Lower lobe of right lung (tissue), 2 donors: ENCODE results near the gene ATP10A. TPM values are rescaled to one million over a fixed set of nuclear protein-coding genes. Genes with fewer than 3 reads are reported as not detected.

ENCODE experiments used
- ATAC-seq, 2 donors: fragments of 200-7000 bp; cut with Tn5 transposase; one replicate each; pipeline ENCODE4 v1.9.1; 2020 to 2022; ENCODE audit warnings: mild to moderate bottlenecking in 2 of 2, moderate library complexity in 2 of 2
- DNase-seq: peaks from one replicate; pipeline ENCODE4 v3.0.0-alpha.2; 2020
- H3K27ac ChIP-seq: fragments of 200-600 bp; one replicate; pipeline ENCODE4 v1.8.0; 2022
- H3K27me3 ChIP-seq: fragments of 200-600 bp; one replicate; pipeline ENCODE4 v1.8.0; 2022; ENCODE audit warnings: low read depth
- H3K36me3 ChIP-seq: fragments of 200-600 bp; one replicate; pipeline ENCODE4 v1.8.0; 2022; ENCODE audit warnings: mild to moderate bottlenecking
- H3K4me1 ChIP-seq: fragments of 200-600 bp; one replicate; pipeline ENCODE4 v1.8.0; 2022
- H3K4me3 ChIP-seq: fragments of 200-600 bp; one replicate; pipeline ENCODE4 v1.8.0; 2022; ENCODE audit warnings: mild to moderate bottlenecking
- H3K9me3 ChIP-seq: fragments of 200-600 bp; one replicate; pipeline ENCODE4 v1.8.0; 2022
- CTCF ChIP-seq: fragments of 200-600 bp; IDR thresholded peaks from one replicate; pipeline ENCODE4 v1.8.0; 2022; ENCODE audit warnings: antibody characterized with exemption, mild to moderate bottlenecking
- intact Hi-C: fragments of 100-400 bp; cut with DNase I; formaldehyde crosslinking; loops from one replicate; pipeline ENCODE4 v1.11.0; 2022
- total RNA-seq: library from RNA; stranded (reverse); fragmentation: NEBNext Ultra II Directional; extraction: Animal tissue kit (Norgen Biotek cat#: 25700); gene quantifications from one replicate; pipeline ENCODE4 v1.2.1, GENCODE V29; 2021
- donor health status: DM: no; HTN: yes; CAD: no; lungs with severe emphysema.

The ATP10A gene
- total RNA-seq, 1 donor from 2014 or later: 43.5 TPM

DNA sequence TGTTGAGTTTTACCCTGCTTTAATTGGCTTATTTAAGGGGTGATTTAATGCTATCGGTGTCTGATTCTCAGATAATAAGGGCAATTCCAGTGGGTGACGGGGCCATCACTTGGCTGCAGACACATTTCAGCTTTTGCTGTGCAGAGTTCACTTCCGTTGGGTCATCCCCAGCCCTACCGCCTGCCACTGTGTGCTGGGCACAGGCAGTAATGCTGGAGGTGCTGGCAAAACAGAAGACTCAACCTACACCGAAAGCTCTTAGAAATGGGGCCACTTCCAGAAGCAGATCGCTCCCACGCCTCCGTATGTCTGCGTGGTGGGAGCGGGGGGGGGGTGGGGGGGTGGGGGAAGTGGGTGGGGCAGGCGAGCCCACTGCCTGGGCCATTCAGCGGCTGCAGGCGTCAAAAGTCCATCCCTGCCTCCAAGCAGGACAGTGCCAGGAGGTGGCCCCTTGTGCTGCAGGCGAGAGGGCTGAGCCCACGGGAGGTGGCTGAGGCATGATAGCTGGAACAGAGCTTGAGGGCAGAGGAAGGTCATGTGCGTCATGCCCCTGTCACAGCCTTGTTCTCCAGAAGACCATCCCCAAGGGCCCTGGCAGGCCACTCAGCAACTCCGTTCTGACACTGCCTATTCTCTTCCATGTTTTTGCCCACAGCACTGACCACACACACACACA, 128.3 kb downstream of the ATP10A start:
- Histone ChIP-seq H3K4me3 (no peak overlapping the region), H3K9me3 (no peaks in the 10 kb centered on the region), H3K27ac (no peak overlapping the region), H3K27me3 (no peaks in the 10 kb centered on the region), H3K36me3 (peaks cover 13% of the 10 kb centered on the region), H3K4me1 (peaks cover 5% of the 10 kb centered on the region)
- no peak for DNase-seq
- ATAC-seq: no peak
- intact Hi-C loops: no loop called here
- TF ChIP-seq CTCF: no peak

DNA sequence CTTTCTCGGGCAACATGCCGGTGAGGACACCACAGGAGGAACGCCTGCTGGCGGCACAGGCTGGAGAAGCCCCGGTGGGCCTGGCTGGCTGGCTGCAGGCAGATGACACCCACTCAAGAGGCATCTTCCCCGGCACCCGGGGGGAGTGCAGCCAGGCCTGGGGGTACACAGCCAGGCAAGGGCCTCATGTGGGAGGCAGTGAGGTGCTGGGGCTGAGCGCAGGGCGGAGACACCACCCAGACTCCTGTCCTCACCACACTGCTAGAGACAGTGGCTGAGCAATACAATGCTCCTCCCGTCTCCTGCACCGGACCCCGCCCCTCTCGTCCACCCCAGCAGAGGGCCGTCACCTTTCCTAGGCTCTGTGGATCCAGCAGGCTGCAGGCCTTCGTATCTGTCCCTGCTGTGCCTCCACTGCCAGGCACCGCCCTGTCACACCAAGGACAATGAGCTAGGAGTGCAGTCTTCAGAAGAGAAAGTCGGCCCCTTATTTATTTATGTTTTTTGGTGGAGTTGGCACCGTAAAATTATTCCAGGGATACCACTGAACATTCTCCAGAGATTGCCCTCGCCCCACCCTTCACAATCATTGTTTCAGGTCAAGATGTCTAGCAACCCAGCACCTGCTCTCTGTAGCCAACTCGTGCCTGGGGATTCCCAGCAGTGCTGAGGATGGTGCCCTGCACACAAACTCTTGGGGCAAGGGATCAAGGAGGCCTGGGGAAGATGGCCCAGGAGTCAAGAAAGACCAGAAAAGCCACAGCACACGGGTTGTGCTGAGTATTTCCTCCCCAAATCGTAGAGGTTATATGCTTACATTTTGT, 129.1 kb downstream of the ATP10A start:
- DNase-seq: no peak
- peaks cover 13% of the 10 kb centered on the region for H3K36me3 ChIP-seq
- no peaks in the 10 kb centered on the region for H3K27me3 ChIP-seq
- no peak overlapping the region for H3K27ac ChIP-seq
- H3K4me3 ChIP-seq: no peak overlapping the region
- no peak for TF ChIP-seq CTCF
- no peak for ATAC-seq
- intact Hi-C loops: no loop called here
- H3K4me1 ChIP-seq: peaks cover 5% of the 10 kb centered on the region
- no peaks in the 10 kb centered on the region for H3K9me3 ChIP-seq

DNA sequence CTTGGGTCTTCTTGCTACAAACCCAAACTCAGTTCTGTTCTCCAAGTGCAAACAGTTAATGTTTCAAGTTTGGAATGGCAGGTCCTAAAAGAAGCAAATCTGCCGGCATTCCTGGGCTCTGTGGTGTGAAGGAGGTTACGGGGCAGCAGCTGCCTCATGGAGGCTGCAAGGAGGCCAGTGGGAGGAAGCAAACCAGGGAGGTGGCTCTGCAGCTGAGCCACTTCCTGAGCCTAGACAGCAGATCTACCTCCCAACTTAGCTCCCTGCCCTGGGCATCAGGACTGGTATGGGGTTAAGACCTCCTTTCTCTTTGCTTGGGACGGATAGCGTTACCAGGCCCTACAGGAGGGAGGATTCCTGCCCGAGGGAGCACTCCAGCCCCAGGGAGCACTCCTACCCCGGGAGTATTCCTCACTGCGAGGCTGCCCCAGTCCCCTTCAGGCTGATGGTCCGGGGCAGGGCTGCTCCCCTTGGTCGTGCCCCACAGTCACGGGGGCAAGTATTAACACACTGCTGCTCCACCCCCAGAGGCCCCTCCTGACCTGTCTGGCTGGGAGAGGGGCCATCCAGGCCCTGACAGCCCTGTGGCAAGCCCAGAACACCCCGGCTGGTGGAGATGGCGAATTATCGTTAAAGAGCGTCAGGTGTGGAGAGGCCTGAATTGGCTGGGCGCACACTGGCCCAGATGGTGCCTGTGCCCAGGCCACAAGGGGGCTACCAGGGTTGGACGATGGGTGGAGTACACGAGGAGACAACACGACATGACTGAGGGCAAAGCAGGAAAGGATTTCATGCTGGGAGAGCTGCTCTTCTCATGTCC, 129.9 kb downstream of the ATP10A start:
- no peak for DNase-seq
- Histone ChIP-seq H3K27ac (no peak overlapping the region), H3K4me3 (no peak overlapping the region), H3K27me3 (no peaks in the 10 kb centered on the region), H3K36me3 (peaks cover 13% of the 10 kb centered on the region), H3K9me3 (no peaks in the 10 kb centered on the region), H3K4me1 (no peaks in the 10 kb centered on the region)
- TF ChIP-seq CTCF: no peak
- ATAC-seq: no peak
- intact Hi-C loops: no loop called here

DNA sequence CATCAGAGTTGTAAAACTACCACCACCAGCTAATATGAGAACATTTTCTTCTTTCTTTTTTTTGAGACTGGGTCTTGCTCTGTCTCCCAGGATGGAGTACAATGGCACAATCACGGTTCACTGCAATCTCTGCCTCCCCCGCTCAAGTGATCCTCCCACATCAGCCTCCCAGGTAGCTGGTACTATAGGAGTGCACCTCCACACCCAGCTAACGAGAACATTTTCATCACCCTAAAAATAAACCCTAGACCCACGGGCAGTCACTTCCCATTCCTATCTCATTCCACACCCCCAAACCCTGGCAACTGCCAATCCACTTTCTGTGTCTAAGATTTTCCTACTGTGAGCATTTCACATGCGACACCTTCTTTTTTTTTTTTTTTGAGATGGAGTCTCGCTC, 130.9 kb downstream of the ATP10A start:
- Histone ChIP-seq H3K9me3 (no peaks in the 10 kb centered on the region), H3K4me3 (no peak overlapping the region), H3K27ac (no peak overlapping the region), H3K36me3 (peaks cover 13% of the 10 kb centered on the region), H3K27me3 (no peaks in the 10 kb centered on the region), H3K4me1 (no peaks in the 10 kb centered on the region)
- DNase-seq (no peak), ATAC-seq (no peak)
- intact Hi-C loops: no loop called here
- TF ChIP-seq CTCF: no peak

- no peak for ATAC-seq
- DNase-seq: no peak
- Histone ChIP-seq H3K27ac (no peak overlapping the region), H3K36me3 (peaks cover 13% of the 10 kb centered on the region), H3K4me3 (no peak overlapping the region), H3K27me3 (no peaks in the 10 kb centered on the region), H3K4me1 (no peaks in the 10 kb centered on the region), H3K9me3 (no peaks in the 10 kb centered on the region)
- no peak for TF ChIP-seq CTCF
- intact Hi-C loops: no loop called here
Observed at GRCh38 chr15:25731411-25731810, 131.7 kb downstream of the ATP10A start.
